Left kidney (tissue), 2 donors: Measurements from ENCODE around the gene FGGY. TPM values are rescaled to one million over a fixed set of nuclear protein-coding genes. Genes with fewer than 3 reads are reported as not detected.
"Not testable (repeated sequence)": the region's sequence is repeated elsewhere in the genome, so short reads cannot be mapped to it uniquely, and the experiment has no call there.

Experiments
- DNase-seq: peaks from one replicate; pipeline ENCODE4 v3.0.0-alpha.2; 2013
- polyA plus RNA-seq: library from polyadenylated mRNA; unstranded; fragments of 120-200 nt; gene quantifications from one replicate; pipeline ENCODE4 v1.2.1, GENCODE V29; 2013; ENCODE audit not compliant: insufficient read length

FGGY gene
- polyA plus RNA-seq, 1 donor = 26.6 TPM

DNA sequence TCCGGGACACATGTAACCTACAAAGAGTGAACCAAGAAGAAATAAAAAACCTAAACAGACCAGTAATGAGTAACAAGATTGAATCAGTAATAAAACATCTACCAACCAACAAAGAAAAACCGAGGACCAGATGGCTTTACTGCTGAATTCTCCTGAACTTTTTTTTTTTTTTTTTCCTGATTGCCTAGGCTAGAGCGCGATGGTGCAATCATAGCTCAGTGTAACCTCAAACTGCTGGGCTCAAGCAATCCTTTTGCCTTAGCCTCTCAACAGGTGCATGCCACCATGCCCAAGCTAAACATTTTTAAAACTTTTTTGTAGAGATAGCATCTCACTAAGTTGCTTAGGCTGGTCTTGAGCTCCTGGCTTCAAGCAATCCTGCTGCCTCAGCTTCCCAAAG lies 11.2 kb upstream of the FGGY start:
- no peak for DNase-seq

DNA sequence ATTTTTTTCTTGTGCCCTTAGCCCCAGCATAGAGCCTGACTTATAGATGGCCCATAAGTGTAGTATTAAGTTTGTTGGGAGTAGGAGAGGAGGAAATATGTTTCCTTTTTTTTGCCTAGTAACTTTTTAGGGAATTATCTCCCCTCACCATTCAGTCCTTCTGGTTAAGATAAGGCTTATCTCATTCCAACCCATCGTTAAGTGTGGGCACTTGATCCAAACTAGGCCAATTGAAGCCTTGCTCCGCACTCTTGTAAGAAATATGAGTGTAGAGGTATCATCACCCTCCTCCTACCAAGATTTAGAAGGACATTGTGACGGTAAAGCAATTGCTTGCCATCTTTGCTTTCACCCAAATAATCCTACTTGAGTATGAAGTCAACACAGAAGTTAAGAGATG lies 8.8 kb upstream of the FGGY start:
- no peak for DNase-seq

DNA sequence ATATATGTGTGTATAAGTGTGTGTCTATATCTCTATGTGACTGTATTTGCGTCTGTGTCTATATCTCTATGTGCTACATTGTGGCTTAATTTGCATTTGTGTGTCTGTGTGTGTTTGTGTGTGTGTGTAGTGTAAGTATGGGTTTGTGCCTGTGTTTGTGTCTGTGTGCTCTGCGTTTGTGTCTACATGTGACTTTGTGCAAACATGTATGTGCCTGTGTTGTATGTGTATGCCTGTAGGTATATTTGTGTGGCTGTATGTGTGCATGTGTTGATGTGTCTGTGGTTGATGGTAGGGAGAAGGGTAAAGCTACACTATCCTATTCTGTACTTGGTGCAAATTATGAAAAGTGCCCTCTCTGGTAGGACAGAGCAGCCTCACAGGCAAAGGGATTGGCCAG lies 7.3 kb upstream of the FGGY start:
- DNase-seq = no peak

DNA sequence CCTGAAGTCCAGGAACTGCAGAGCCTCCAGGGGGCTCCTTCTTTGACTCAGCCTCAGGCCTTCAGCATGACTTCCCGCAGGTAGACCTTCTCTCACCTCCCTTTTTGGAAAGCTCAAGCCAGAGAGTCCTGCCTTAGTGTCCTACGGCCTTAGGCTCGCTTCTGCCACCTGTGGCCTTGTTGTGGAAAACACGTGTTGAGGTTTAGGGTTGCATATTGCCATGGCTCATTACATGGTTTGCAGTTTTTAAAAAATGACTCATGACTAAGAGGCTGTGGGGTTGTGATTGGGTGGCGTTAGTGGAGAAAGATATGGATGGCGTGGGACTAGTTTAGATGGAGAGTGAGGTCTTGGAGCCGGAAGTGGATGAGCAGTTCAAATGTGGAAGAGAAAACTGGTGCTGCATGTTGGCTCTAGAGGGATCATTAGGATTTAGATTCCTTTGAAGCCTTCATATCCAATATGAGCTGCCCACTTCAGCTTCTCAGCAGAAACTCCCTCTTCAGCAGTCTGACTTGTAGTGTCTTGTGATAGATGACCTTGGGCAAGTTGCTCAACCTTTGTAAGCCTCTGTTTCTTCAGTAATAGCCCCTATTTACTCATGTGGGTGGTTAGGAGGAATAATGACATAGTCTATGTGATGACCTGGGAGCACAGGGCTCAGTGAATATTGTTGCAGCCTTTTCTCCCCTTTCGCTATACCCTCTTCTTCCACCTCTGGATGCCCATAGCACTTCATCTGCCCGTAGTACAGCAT lies 6.5 kb upstream of the FGGY start:
- no peak for DNase-seq

DNA sequence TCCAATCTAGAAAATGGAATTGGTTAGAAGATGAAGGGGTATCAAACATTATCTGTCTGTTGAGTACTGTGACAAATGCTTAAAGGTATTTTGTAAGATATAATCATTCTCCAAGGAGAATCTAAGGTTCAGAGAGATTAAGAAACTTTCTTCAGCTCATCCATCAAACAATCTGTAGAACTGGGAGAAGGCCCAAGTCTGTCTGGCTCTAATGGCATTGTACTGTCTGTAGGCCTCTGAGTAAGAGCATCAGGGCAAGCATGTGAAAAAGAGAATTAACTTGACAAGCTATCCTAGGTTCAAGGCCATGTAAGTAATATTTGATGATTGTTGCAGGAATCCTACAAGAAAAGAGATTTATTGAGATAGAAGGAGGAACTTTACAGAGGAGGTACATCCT lies 5.3 kb upstream of the FGGY start:
- no peak for DNase-seq

DNA sequence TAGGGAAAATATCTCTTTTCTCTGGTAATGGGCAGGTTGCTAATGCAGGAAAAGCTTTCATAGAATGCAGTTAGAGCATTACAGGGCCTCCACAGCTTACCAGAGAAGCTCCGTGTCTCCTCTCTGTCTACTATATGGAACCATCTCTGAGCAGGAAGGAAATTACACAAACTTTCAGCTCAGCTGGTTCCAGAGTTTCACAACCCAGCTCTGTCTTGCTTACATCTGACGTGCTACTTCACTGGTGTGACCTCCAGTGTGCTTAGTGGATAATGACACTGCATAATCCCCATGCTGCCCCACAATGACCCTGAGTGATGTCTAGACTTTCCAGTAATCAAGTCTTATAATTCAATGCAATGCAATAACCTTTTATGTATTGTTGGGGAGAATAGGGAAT lies 4.3 kb upstream of the FGGY start:
- no peak for DNase-seq

DNA sequence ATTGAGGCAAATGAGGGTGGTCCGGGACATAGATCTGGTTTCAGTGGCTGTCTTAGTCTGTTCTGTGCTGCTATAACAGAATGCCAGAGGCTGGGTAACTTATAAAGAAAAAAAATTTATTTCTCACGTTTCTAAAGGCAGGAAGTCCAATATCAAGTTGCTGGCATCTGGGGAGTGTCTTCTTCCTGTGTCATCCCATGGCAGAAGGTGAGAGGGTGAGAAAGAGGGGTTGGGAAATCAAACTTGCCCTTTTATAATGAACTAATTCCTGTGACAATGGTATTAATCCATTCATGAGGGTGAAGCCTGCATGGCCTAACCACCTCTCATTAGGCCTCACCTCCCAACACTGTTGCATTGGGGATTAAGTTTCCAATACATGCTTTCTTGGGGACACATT lies 3.7 kb upstream of the FGGY start:
- DNase-seq = no peak

DNA sequence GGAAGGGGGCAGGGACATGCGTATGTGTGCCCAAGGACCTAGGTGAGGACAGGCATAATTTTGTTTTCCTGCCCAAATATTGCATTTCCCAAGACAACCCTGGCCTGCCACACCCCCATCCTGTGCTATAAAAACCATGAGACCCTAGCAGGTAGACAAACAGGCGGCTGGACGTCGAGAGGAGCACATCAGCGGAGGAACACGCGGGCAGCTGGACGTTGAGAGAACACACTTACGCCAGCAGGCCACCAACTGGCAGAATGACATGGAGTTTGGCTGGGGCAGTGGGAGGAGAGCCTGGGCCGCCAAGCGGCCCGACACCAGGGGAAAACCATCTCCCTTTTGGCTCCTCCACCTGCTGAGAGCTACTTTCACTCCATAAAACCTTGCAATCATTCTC lies 3.0 kb upstream of the FGGY start:
- no peak for DNase-seq

DNA sequence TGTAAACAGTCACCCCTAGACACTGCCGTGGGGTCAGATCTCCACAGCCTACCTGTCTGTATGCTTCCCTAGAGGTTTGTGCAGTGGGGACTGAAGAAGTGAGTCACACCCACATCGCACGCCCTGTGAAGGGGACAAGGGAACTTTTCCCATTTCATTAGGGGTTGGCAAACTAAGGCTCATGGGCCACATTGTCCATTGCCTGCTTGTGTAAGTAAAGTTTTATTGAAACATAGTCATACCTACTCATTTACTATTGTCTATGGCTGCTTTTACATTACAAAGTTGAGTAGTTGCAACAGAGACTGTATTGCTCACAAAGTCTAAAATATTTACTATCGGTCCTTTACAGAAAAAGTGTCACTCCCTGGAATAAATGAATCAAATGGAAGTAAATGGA lies 2.5 kb upstream of the FGGY start:
- DNase-seq = no peak

DNA sequence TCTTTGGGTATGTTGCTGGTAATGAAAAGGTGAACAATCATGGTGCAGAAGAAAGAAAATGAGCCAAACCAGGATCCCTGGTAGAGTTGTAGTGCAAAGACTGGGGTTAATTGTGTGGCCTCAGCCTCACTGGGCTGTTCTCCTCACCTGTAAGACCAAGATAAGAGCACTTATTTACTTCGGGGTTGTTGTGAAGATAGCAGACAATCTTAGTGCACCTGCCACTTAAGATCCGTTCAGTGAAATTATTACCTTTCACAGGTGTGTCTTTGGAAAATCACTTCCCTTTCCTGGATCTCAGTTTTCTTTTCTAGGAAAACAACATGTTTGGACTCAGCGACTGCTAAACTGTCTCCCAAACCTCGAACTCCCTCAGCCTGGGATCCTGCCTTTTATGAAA lies 1.3 kb upstream of the FGGY start:
- no peak for DNase-seq

DNA sequence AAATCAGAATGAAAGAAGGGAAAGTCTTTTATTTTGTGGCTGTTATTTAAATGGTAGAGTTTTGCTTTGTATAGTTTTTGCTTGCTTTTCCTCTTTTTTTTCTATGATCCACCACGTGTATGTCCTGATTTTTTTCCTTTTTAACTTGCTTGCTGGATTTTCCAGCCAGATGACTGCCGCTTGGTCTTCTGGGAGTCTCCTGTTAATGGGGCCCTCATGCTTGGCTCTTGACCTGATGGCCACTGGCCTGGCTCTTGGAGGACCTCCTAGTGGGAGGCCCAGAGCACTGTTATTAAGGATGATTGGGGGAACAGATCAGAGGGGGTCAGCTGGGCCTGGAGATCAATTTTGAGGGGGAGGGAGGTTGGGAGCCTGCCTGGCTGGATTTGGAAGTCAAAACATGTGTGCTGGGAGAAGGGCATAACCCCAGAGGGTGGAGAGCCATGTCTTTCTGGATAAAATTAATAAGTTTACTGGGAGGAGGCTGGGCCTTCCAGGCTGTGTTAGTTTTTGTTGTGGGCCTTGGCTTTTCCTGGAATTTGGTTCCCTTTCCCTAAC lies 1.2 kb downstream of the FGGY start:
- DNase-seq = no peak

DNA sequence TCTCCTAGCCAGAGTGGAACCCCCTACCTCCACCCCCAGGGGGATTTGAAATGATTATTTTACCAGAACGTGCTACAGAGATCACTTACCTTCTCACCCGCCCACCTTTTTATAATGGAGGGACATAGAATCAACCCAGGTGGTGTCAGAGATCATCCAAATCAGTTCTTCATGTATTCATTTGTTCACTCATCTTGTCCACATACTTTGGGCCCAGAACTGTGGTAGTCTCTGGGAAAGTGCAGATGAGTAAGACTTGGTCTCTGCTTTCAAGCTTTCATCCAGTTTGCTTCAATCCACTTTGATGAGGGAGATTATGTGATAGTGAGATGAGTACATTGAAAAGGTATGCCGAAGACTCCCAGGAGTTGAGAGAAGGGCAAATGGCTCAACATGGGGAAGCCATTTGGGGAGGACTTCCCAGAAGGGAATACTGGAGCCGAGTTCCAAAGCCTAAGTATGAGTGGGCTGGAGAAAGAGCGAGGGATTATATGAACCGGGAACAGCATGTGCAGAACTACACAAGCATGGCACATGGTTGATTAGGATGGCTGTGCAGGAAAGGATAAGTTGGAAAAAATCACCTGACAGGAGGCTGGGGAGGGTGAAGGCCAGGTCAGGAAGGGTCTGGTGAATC lies 1.9 kb downstream of the FGGY start:
- no peak for DNase-seq

DNA sequence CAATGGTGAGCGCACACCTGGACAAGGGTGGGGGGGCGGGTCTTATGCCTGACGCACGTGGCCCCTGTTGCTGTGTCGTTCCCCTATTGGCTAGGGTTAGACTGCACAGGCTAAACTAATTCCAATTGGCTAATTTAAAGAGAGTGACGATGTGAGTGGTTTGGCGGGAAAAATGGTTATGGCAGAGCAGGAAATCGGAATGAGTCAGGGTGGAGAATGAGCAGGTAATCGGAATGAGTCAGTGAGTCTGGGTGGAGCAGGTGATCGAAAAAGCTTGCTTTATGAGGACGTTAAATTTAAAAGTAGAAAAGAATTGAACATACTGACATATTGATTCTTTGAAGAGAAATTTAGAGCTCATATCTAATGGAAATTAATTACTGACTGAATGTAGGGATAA lies 2.8 kb downstream of the FGGY start:
- not testable (repeated sequence) for DNase-seq

DNA sequence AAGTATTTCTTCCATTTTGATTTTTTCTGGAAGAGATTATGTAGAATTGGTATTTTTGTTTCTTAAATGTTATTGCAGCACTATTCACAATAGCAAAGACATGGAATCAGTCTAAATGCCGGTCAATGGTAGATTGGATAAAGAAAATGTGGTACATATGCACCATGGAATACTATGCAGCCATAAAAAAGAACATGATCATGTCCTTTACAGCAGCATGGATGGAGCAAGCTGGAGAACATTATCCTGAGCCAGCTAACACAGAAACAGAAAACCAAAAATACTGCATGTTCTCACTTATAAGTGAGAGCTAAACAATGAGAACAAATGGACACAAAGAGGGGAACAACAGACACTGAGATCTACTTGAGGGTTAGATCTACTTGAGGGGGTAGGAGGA lies 5.4 kb downstream of the FGGY start:
- no peak for DNase-seq

DNA sequence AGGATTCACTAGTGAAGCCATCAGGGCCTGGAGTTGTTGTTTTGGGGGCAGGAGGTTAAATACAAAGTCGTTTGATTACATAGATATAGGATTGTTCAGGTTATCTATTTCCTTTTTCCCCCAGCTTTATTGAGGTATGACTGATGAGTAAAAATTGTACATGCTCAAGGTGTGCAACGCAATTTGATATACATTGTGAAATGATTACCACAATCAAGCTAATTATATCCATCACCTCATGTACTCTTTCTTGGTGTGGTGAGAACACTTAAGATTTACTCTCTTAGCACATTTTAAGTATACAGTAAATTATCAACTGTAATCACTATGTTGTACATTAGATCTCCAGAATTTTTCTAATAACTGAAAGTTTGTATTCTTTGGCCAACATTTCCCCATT lies 6.0 kb downstream of the FGGY start:
- DNase-seq = no peak

DNA sequence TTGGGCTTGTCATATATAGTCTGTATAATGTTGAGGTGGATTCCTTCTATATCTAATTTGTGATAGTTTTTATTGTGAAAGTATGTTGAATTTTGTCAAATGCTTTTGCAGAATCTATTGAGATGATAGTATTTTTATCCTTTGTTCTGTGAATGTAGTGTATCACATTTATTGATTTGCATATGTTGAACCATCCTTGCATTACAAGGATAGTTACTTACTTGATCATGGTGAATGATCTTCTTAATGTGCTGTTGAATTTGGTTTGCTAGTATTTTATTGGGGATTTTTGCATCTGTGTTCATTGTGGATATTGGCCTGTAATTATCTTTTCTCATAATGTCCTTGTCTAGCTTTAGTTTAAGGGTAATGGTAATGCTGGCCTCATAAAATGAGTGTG lies 8.3 kb downstream of the FGGY start:
- no peak for DNase-seq

DNA sequence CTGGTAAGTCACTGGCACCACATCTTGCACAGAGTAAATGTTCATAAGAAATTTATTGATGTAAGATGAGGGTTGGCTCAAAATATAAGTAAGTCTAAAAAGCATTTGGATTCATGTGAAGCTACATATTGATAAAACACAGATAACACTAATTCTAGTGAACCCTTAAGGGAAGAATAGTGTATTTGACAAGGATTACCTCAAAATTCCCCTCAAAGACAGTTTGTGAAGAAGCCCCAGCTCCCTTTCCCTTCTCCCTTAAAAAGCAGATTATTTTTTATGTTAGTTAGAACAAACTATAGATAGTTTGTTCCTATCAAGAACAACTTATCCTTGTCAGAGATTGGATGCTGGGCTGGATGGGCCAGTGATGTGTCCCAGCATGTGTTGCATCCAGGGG lies 10.7 kb downstream of the FGGY start:
- no peak for DNase-seq

DNA sequence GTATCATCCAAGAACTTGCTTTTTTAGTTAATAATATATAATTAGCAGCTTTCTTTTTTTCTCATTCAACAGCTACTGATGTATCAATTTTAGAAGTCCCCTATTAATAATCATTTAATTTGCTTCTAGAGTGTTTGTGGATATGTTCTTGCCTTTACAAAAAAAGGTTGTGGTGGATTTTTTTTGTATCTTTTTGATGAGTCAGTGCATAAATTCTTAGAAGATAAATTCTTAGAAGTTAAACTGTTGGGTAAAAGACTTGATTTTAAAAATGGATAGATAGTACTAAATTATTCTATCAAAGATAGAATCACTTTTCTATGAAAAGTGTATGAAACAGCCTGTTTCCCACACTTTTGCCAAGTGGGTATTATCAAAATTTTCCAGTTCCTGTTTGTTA lies 11.9 kb downstream of the FGGY start:
- DNase-seq = no peak

DNA sequence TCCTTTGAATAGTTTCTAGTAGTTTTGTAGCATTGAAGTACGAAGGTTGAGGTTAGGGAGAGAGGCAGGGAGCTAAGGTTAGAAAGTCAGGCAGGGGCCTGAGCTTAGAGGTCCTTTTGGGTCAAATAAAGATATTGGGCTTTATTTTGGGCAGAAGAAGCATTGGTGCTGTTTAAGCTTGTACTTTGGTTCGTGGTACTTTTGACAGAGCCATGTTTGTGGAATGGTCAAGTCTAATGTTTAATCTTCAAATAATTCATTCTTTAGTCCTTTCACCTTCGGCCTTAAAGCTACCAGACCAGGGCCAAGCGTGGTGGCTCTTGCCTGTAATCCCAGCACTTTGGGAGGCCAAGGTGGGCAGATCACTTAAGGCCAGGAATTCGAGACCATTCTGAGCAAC lies 12.5 kb downstream of the FGGY start:
- no peak for DNase-seq

DNA sequence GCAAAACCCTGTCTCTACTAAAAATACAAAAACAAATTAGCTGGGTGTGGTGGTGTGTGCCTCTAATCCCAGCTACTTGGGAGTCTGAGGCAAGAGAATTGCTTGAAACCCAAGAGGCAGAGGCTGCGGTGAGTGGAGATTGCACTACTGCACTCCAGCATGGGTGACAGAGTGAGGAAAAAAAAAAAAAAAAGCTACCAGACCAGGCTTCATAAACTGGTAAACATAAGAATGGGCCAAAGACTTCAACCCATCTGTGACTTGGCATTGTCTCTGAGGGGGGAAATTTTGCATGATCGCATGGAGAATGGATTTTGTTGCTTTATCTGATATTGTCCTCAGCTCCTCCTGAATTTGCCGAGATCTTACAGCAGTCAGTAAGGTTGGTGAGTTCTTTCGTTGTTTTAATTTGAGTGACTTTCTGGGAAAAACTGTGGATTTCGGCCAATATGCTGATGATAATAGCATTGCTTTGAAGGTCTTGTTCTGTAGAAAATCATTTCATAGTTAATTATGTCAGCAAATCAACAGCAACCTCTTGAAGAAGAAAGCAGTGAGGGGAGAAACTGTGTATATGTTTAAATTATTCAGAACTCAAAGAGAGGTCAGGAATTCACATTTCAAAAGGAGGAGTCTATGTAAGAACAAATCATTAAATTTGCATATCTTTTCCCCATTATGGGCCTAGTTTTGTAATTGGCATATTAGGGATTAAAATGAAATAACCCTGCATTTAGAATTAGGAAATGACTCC lies 13.1 kb downstream of the FGGY start:
- no peak for DNase-seq

DNA sequence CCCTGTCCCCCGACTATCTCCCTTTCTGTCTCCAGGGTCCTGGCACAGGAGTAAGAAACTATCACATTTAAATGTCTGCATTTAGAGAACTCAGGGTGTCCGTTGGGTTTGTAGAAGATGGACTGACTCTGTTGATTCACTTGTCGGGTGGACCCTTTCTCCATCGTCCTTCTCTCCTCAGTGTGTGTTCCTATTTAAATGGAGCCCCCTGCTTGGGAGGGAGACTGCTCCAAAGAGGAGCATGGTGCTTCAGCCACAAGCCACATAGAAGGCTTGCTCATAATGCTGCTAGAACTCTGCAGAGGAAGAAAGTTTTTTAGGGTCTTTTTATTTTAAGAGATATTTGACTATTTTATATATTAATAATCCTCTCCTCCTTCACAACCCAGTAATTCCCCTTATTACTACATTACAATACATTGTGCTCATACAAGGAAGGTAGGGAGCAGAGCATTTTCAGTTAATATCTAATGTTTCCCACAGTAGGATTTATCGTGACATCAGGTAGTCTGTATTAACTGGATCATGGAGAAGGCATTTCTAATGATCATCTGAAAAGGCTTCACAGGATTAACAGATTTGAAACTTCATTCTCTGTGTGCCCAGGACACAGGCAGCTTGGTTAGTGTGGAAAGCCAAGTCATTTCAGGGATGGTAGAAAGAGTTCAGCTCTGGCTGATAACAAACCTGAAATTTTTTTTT lies 13.8 kb downstream of the FGGY start:
- no peak for DNase-seq

DNA sequence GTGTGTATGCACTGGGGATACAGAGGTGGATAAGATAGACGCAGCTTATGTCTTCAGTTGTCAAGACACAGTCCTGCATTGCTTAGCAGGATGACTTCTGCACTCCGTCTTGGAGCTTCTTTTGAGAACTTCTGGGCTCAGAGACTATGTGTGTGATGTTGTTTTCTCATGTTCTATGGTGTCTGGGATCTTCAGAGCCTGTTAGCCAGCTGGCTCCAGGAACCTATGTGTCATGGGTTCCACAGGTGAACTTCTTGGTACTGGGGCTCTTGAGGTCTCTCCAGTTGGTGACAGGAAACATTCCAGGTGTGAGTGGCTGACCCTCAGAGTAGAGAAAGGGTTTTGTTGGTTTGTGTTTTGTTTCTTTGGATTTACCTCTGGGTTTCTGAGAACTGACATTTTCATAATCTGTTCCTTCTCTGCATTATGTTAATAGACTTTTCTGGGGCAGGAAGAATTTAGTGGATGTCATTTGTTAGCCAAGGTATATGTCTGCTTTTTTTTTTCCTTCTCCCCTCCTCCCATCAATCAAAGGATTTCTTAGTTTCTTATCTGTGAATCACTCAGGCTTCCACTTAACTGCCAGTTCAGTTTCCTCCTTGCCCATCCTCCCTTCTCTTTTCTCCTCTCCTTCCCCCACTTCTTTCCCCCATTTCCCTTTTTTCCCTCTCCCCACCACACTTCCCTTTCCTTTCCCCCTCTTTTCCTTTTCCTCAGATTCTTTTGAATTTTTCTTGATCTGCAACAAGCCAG lies 18.1 kb downstream of the FGGY start:
- DNase-seq = no peak
